HEK293 (cell line): Measurements from ENCODE around the gene BLOC1S2.

ENCODE experiments used
- FEZF1 ChIP-seq: fragments of 450-650 bp; formaldehyde crosslinking; IDR thresholded peaks from 2 replicates; pipeline ENCODE4 v1.5.1; 2016; ENCODE audit warnings: missing biosample characterization, missing genetic modification characterization
- GLI2 ChIP-seq: fragments of 450-650 bp; formaldehyde crosslinking; IDR thresholded peaks from 2 replicates; pipeline ENCODE4; 2017; ENCODE audit warnings: missing biosample characterization, missing genetic modification characterization, low read depth, borderline replicate concordance
- KLF7 ChIP-seq: fragments of 450-650 bp; formaldehyde crosslinking; IDR thresholded peaks from 2 replicates; pipeline ENCODE4 v1.5.1; 2016; ENCODE audit warnings: missing biosample characterization, missing genetic modification characterization, borderline replicate concordance
- PBX3 ChIP-seq: sonication (generic); formaldehyde crosslinking; IDR thresholded peaks from 2 replicates; pipeline ENCODE4 v1.8.1; 2022; ENCODE audit warnings: mild to moderate bottlenecking, moderate library complexity, missing genetic modification reagents
- RBAK ChIP-seq: fragments of 450-650 bp; formaldehyde crosslinking; IDR thresholded peaks from 2 replicates; pipeline ENCODE4 v1.5.1; 2016; ENCODE audit warnings: missing biosample characterization, missing genetic modification characterization
- SALL2 ChIP-seq: fragments of 450-650 bp; formaldehyde crosslinking; IDR thresholded peaks from 2 replicates; pipeline ENCODE4 v1.5.0; 2017; ENCODE audit warnings: missing biosample characterization, mild to moderate bottlenecking, missing genetic modification characterization, borderline replicate concordance
- YY1 ChIP-seq: fragments of 450-650 bp; formaldehyde crosslinking; IDR thresholded peaks from 2 replicates; pipeline ENCODE4 v1.5.1; 2018; ENCODE audit warnings: missing biosample characterization, missing genetic modification characterization
- ZBTB17 ChIP-seq: fragments of 450-650 bp; formaldehyde crosslinking; IDR thresholded peaks from 2 replicates; pipeline ENCODE4 v1.5.1; 2016; ENCODE audit warnings: missing biosample characterization, missing genetic modification characterization
- ZBTB7A ChIP-seq: fragments of 450-650 bp; formaldehyde crosslinking; IDR thresholded peaks from 2 replicates; pipeline ENCODE4 v1.5.1; 2016; ENCODE audit warnings: low read depth, missing biosample characterization, missing genetic modification characterization
- ZNF114 ChIP-seq: fragments of 450-650 bp; formaldehyde crosslinking; IDR thresholded peaks from 2 replicates; pipeline ENCODE4 v1.5.0; 2017; ENCODE audit warnings: missing biosample characterization, missing genetic modification characterization
- ZNF19 ChIP-seq: fragments of 450-650 bp; formaldehyde crosslinking; IDR thresholded peaks from 2 replicates; pipeline ENCODE4; 2016; ENCODE audit warnings: missing biosample characterization, missing genetic modification characterization, low read depth
- ZNF202 ChIP-seq: fragments of 450-650 bp; formaldehyde crosslinking; IDR thresholded peaks from 2 replicates; pipeline ENCODE4 v1.5.1; 2016; ENCODE audit warnings: missing biosample characterization, missing genetic modification characterization, borderline replicate concordance
- ZNF223 ChIP-seq: fragments of 450-650 bp; formaldehyde crosslinking; IDR thresholded peaks from 2 replicates; pipeline ENCODE4 v1.5.1; 2016; ENCODE audit warnings: missing biosample characterization, missing genetic modification characterization
- ZNF426 ChIP-seq: fragments of 450-650 bp; formaldehyde crosslinking; IDR thresholded peaks from 2 replicates; pipeline ENCODE4 v1.5.1; 2017; ENCODE audit warnings: missing biosample characterization, missing genetic modification characterization, mild to moderate bottlenecking, inconsistent platforms, moderate library complexity
- ZNF473 ChIP-seq: fragments of 450-650 bp; formaldehyde crosslinking; IDR thresholded peaks from 2 replicates; pipeline ENCODE4 v1.5.1; 2017; ENCODE audit warnings: missing biosample characterization, missing genetic modification characterization
- ZNF48 ChIP-seq: fragments of 450-650 bp; formaldehyde crosslinking; IDR thresholded peaks from 2 replicates; pipeline ENCODE4 v1.5.1; 2016; ENCODE audit warnings: missing biosample characterization, missing genetic modification characterization
- ZNF510 ChIP-seq: fragments of 450-650 bp; formaldehyde crosslinking; IDR thresholded peaks from 2 replicates; pipeline ENCODE4 v1.5.1; 2018; ENCODE audit warnings: mild to moderate bottlenecking, missing genetic modification characterization, missing biosample characterization; ENCODE audit not compliant: insufficient replicate concordance
- ZNF623 ChIP-seq: fragments of 450-650 bp; formaldehyde crosslinking; IDR thresholded peaks from 2 replicates; pipeline ENCODE4 v1.5.1; 2016; ENCODE audit warnings: missing biosample characterization, missing genetic modification characterization
- ZNF670 ChIP-seq: fragments of 450-650 bp; formaldehyde crosslinking; IDR thresholded peaks from 2 replicates; pipeline ENCODE4 v1.5.1; 2016; ENCODE audit warnings: missing biosample characterization, missing genetic modification characterization, low read depth
- ZNF707 ChIP-seq: fragments of 450-650 bp; formaldehyde crosslinking; IDR thresholded peaks from 2 replicates; pipeline ENCODE4 v1.5.1; 2016; ENCODE audit warnings: missing biosample characterization, missing genetic modification characterization
- ZNF768 ChIP-seq: fragments of 450-650 bp; formaldehyde crosslinking; IDR thresholded peaks from 2 replicates; pipeline ENCODE4 v1.5.1; 2018; ENCODE audit warnings: missing biosample characterization, mild to moderate bottlenecking, missing genetic modification characterization
- ZNF777 ChIP-seq: fragments of 450-650 bp; formaldehyde crosslinking; IDR thresholded peaks from 2 replicates; pipeline ENCODE4 v1.5.1; 2017; ENCODE audit warnings: missing biosample characterization, missing genetic modification characterization, borderline replicate concordance
- ZNF792 ChIP-seq: fragments of 450-650 bp; formaldehyde crosslinking; IDR thresholded peaks from 2 replicates; pipeline ENCODE4 v1.5.1; 2016; ENCODE audit warnings: missing biosample characterization, missing genetic modification characterization
- ZNF837 ChIP-seq: fragments of 450-650 bp; formaldehyde crosslinking; IDR thresholded peaks from 2 replicates; pipeline ENCODE4 v1.5.1; 2016; ENCODE audit warnings: missing biosample characterization, missing genetic modification characterization
- ZSCAN16 ChIP-seq: fragments of 450-650 bp; formaldehyde crosslinking; IDR thresholded peaks from 2 replicates; pipeline ENCODE4 v1.5.1; 2016; ENCODE audit warnings: missing biosample characterization, missing genetic modification characterization
- ZSCAN18 ChIP-seq: fragments of 450-650 bp; formaldehyde crosslinking; IDR thresholded peaks from 2 replicates; pipeline ENCODE4 v1.5.1; 2016; ENCODE audit warnings: missing biosample characterization, missing genetic modification characterization
- ZSCAN23 ChIP-seq: fragments of 450-650 bp; formaldehyde crosslinking; IDR thresholded peaks from 2 replicates; pipeline ENCODE4 v1.5.1; 2016; ENCODE audit warnings: missing biosample characterization, missing genetic modification characterization
- TF ChIP-seq, protein P1 (sequence below): fragments of 450-650 bp; formaldehyde crosslinking; IDR thresholded peaks from 2 replicates; pipeline ENCODE4 v1.5.1; 2016; ENCODE audit warnings: missing biosample characterization, missing genetic modification characterization
- TF ChIP-seq, protein P2 (sequence below): fragments of 450-650 bp; IDR thresholded peaks from 2 replicates; pipeline ENCODE4 v1.5.1; 2018; ENCODE audit warnings: missing biosample characterization, mild to moderate bottlenecking, missing genetic modification characterization
- TF ChIP-seq, protein P3 (sequence below): fragments of 450-650 bp; formaldehyde crosslinking; IDR thresholded peaks from 2 replicates; pipeline ENCODE4 v1.5.1; 2016; ENCODE audit warnings: missing biosample characterization, missing genetic modification characterization
- TF ChIP-seq, protein P4 (sequence below): fragments of 450-650 bp; formaldehyde crosslinking; optimal IDR thresholded peaks from 2 replicates; pipeline ENCODE3; 2016; ENCODE audit warnings: missing biosample characterization, mild to moderate bottlenecking, missing genetic modification characterization

BLOC1S2 gene

DNA sequence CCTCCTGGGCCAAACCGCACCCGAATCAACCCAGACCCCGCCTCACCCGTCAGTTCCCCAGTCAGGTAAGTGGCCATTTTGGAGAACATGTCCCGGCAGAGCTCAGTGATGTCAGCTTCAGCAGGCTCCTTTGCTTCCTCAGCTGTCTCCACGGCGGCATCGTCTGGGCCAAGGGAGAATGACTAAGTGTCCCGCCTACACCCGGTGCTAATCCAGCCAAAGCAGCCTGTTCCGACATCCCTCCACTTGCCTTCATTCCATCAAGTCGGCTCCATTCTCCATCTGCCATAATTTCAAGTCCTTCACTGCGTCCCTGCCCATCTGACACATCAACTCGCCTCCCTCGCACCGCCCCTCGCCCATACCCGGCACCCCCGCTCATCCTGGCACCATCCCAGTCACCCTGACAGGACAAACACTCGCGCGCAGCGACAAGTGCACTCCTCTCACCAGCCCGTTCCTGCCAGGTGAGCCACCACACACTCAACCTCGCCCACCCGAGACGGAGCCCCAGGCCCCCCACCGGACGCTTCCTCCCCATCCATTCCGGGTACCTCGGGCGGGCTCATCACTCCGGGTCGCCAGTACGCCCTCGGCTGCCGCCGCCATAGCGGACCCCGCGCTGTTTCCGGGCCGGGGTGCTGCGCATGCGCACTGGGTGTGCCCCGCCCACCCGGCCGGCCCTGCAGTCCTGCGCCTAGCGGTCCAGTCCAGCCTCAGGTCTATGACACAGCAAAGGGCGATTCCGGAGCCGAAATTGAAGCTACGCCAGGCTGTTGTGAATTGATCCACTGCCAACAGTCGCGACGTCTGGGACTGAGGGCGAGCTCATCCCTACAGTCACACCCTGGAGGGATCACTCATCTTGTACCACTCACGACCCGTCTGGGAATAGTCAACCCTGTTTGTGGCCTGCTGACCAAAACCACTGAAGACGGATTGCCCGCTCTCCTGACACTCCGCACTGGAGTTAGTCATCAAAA, at the start of gene BLOC1S2 (continued):
- TF ChIP-seq, protein P1, sequence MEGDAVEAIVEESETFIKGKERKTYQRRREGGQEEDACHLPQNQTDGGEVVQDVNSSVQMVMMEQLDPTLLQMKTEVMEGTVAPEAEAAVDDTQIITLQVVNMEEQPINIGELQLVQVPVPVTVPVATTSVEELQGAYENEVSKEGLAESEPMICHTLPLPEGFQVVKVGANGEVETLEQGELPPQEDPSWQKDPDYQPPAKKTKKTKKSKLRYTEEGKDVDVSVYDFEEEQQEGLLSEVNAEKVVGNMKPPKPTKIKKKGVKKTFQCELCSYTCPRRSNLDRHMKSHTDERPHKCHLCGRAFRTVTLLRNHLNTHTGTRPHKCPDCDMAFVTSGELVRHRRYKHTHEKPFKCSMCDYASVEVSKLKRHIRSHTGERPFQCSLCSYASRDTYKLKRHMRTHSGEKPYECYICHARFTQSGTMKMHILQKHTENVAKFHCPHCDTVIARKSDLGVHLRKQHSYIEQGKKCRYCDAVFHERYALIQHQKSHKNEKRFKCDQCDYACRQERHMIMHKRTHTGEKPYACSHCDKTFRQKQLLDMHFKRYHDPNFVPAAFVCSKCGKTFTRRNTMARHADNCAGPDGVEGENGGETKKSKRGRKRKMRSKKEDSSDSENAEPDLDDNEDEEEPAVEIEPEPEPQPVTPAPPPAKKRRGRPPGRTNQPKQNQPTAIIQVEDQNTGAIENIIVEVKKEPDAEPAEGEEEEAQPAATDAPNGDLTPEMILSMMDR (tag by site-specific recombination) = 0 out of 2 replicates have a peak, but pooled peaks have one; percentile 70
- TF ChIP-seq ZNF202 (tag by site-specific recombination) = no peak
- TF ChIP-seq ZSCAN23 (tag by site-specific recombination) = 0 out of 2 replicates have a peak, but pooled peaks have one; percentile 47
- TF ChIP-seq ZNF426 (tag by site-specific recombination) = no peak
- TF ChIP-seq ZNF792 (tag by site-specific recombination) = peak; percentile 63; the same call in 1 of the 2 replicates
- peak; percentile 6; the same call in 1 of the 2 replicates for TF ChIP-seq FEZF1 (tag by site-specific recombination)
- no peak for TF ChIP-seq ZNF114
- TF ChIP-seq SALL2 (tag by site-specific recombination) = no peak
- peak; percentile 84; the same call in 1 of the 2 replicates for TF ChIP-seq KLF7
- no peak for TF ChIP-seq ZNF48 (tag by site-specific recombination)
- TF ChIP-seq ZNF777 (tag by site-specific recombination) = peak; percentile 81; the same call in 1 of the 2 replicates
- no peak for TF ChIP-seq ZNF19 (tag by site-specific recombination)
- TF ChIP-seq ZNF670 (tag by site-specific recombination) = no peak
- TF ChIP-seq, protein P2, sequence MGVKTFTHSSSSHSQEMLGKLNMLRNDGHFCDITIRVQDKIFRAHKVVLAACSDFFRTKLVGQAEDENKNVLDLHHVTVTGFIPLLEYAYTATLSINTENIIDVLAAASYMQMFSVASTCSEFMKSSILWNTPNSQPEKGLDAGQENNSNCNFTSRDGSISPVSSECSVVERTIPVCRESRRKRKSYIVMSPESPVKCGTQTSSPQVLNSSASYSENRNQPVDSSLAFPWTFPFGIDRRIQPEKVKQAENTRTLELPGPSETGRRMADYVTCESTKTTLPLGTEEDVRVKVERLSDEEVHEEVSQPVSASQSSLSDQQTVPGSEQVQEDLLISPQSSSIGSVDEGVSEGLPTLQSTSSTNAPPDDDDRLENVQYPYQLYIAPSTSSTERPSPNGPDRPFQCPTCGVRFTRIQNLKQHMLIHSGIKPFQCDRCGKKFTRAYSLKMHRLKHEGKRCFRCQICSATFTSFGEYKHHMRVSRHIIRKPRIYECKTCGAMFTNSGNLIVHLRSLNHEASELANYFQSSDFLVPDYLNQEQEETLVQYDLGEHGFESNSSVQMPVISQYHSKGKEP = no peak
- TF ChIP-seq ZNF707 (tag by site-specific recombination) = peak; percentile 55; the same call in 1 of the 2 replicates
- TF ChIP-seq ZBTB17 (tag by site-specific recombination) = peak; percentile 93
- TF ChIP-seq ZNF223 (tag by site-specific recombination) = no peak
- TF ChIP-seq YY1 (tag by site-specific recombination) = peak; percentile 93
- TF ChIP-seq RBAK (tag by site-specific recombination) = no peak
- TF ChIP-seq, protein P3, sequence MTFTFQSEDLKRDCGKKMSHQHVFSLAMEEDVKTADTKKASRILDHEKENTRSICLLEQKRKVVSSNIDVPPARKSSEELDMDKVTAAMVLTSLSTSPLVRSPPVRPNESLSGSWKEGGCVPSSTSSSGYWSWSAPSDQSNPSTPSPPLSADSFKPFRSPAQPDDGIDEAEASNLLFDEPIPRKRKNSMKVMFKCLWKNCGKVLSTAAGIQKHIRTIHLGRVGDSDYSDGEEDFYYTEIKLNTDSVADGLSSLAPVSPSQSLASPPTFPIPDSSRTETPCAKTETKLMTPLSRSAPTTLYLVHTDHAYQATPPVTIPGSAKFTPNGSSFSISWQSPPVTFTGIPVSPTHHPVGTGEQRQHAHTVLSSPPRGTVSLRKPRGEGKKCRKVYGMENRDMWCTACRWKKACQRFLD (tag by site-specific recombination) = peak; percentile 61; the same call in 1 of the 2 replicates
- TF ChIP-seq ZSCAN16 = no peak
- TF ChIP-seq, protein P4, sequence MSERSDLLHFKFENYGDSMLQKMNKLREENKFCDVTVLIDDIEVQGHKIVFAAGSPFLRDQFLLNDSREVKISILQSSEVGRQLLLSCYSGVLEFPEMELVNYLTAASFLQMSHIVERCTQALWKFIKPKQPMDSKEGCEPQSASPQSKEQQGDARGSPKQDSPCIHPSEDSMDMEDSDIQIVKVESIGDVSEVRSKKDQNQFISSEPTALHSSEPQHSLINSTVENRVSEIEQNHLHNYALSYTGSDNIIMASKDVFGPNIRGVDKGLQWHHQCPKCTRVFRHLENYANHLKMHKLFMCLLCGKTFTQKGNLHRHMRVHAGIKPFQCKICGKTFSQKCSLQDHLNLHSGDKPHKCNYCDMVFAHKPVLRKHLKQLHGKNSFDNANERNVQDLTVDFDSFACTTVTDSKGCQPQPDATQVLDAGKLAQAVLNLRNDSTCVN (tag by site-specific recombination) = peak; percentile 76
- TF ChIP-seq ZNF473 = no peak
- TF ChIP-seq PBX3 (CRISPR knock-in tag) = peak; percentile 29
- TF ChIP-seq GLI2 (tag by site-specific recombination) = no peak
- TF ChIP-seq ZBTB7A (tag by site-specific recombination) = peak; percentile 93
- peak; percentile 87; the same call in 1 of the 2 replicates for TF ChIP-seq ZNF837 (tag by site-specific recombination)
- TF ChIP-seq ZNF623 (tag by site-specific recombination) = no peak
- TF ChIP-seq ZNF768 = no peak; the same call in 1 of the 2 replicates
- no peak for TF ChIP-seq ZNF510 (tag by site-specific recombination)
- TF ChIP-seq ZSCAN18 (tag by site-specific recombination) = no peak; the same call in 1 of the 2 replicates
